ENCODE measurements around the gene TRABD2A. TPM values are rescaled to one million over a fixed set of nuclear protein-coding genes. Genes with fewer than 3 reads are reported as not detected.

Gene TRABD2A
- total RNA-seq, 1 experiment from 2014 or later, result 1.7 TPM

- Histone ChIP-seq H3T11ph (ENCODE audit: low read length) (no peak overlapping the region), H3K23ac (ENCODE audit: insufficient read length, low read depth, low read length) (no peak overlapping the region), H3K56ac (ENCODE audit: insufficient read length, low read depth, low read length) (no peak overlapping the region), H3K9me3 (ENCODE audit: control insufficient read depth, low read depth, low read length) (no peaks in the 10 kb centered on the region), H3K9ac (ENCODE audit: extremely low read depth, insufficient read length, low read length) (no peak overlapping the region), H4K91ac (ENCODE audit: insufficient read length, low read depth, low read length) (no peak overlapping the region), H2BK20ac (ENCODE audit: low read depth, low read length, poor library complexity, severe bottlenecking) (no peak overlapping the region), H3K14ac (ENCODE audit: insufficient read depth, low read length) (no peak overlapping the region), H2AFZ (ENCODE audit: low read length) (no peak overlapping the region), H3K79me1 (ENCODE audit: insufficient read depth, low read depth, low read length, poor library complexity, severe bottlenecking) (no peaks in the 10 kb centered on the region), H3K4me2 (ENCODE audit: insufficient read depth, insufficient read length, low read length) (no peak overlapping the region), H3K4ac (ENCODE audit: low read depth, low read length) (no peak overlapping the region), H4K20me1 (ENCODE audit: control insufficient read depth, insufficient read depth, insufficient read length) (no peaks in the 10 kb centered on the region), H3K27me3 (ENCODE audit: insufficient read depth, low read length) (peaks cover 12% of the 10 kb centered on the region; the same call in 1 of the 2 replicates), H2BK5ac (ENCODE audit: insufficient read length, low read length) (no peak overlapping the region), H2BK15ac (ENCODE audit: low read depth, low read length) (no peak overlapping the region), H3K27ac (ENCODE audit: insufficient read length, low read depth, low read length) (no peak overlapping the region), H4K5ac (ENCODE audit: insufficient read length, low read depth, low read length) (no peak overlapping the region), H4K8ac (replicated peaks; ENCODE audit: insufficient read length, low read depth, low read length) (no peak overlapping the region), H3K79me2 (ENCODE audit: insufficient read depth, low read length) (no peaks in the 10 kb centered on the region), H3K18ac (ENCODE audit: insufficient read length, low read depth, low read length) (no peak overlapping the region), H2BK120ac (ENCODE audit: low read depth, low read length, poor library complexity, severe bottlenecking) (no peak overlapping the region), H3K4me1 (ENCODE audit: insufficient read depth, low read length) (peaks cover 5% of the 10 kb centered on the region; the same call in 1 of the 2 replicates), H2BK12ac (ENCODE audit: insufficient read length, low read depth, low read length) (no peak overlapping the region), H3K23me2 (ENCODE audit: insufficient read length, low read depth, low read length, poor library complexity, severe bottlenecking) (no peaks in the 10 kb centered on the region), H2AK5ac (ENCODE audit: insufficient read length, low read length) (no peak overlapping the region)
- Mint-ChIP-seq H3K27me3 (ENCODE audit: low read depth) (peaks cover 89% of the 10 kb centered on the region), H3K9me3 (peaks cover 6% of the 10 kb centered on the region in 2 experiments), H3K36me3 (ENCODE audit: insufficient read depth in 1 of 3, low read depth in 3 of 3) (peaks cover 0 to 3% (median 2%) of the 10 kb centered on the region in 3 experiments; a peak in 5 of 7 replicates), H3K4me3 (0 out of 5 replicates have a peak overlapping the region, but pooled peaks of 1 of the 2 experiments have one; percentile 8), H3K27ac (no peak overlapping the region), H3K4me1 (peaks cover 31 to 35% of the 10 kb centered on the region in 2 experiments)
- no CpG with 5 or more reads among the region's 3 CpGs for WGBS (ENCODE audit: extremely low coverage, insufficient read length, low lambda C conversion rate)
- TF ChIP-seq, protein P1, sequence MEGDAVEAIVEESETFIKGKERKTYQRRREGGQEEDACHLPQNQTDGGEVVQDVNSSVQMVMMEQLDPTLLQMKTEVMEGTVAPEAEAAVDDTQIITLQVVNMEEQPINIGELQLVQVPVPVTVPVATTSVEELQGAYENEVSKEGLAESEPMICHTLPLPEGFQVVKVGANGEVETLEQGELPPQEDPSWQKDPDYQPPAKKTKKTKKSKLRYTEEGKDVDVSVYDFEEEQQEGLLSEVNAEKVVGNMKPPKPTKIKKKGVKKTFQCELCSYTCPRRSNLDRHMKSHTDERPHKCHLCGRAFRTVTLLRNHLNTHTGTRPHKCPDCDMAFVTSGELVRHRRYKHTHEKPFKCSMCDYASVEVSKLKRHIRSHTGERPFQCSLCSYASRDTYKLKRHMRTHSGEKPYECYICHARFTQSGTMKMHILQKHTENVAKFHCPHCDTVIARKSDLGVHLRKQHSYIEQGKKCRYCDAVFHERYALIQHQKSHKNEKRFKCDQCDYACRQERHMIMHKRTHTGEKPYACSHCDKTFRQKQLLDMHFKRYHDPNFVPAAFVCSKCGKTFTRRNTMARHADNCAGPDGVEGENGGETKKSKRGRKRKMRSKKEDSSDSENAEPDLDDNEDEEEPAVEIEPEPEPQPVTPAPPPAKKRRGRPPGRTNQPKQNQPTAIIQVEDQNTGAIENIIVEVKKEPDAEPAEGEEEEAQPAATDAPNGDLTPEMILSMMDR (conservative IDR thresholded peaks at IDR 0.05), result peak; percentile 68
- DNase-seq, result no peak
Measured at GRCh38 chr2:84858123-84858522, 22.8 kb downstream of the TRABD2A start.
